ENCODE measurements around the gene RYR1. TPM values are rescaled to one million over a fixed set of nuclear protein-coding genes. Genes with fewer than 3 reads are reported as not detected.

RYR1 gene
- total RNA-seq, 1 experiment from 2014 or later, result 4.1 TPM

GRCh38 chr19:38399081-38399480, 34.4 kb upstream of the RYR1 start:
- no peak overlapping the region for H3K27ac ChIP-seq (ENCODE audit: low read depth, low read length)
- BruUV-seq (replicated peaks), result no TSS peak
- H3K27me3 ChIP-seq (ENCODE audit: insufficient read depth, low read length), result no peaks in the 10 kb centered on the region
- DNase-seq (ENCODE audit: low read depth, low spot score) (no peak), ATAC-seq (no peak)
- H3K36me3 ChIP-seq (ENCODE audit: control insufficient read depth in 1 of 2, insufficient read depth in 2 of 2, low read length in 2 of 2), result no peaks in the 10 kb centered on the region; a peak in 1 of 4 replicates
- no peak for TF ChIP-seq JUND (IDR thresholded peaks at IDR 0.05)
- no peak for TF ChIP-seq POLR2A (IDR thresholded peaks at IDR 0.05; ENCODE audit: borderline replicate concordance, extremely low read depth, insufficient read depth, insufficient read length)
- TF ChIP-seq REST (IDR thresholded peaks at IDR 0.05; ENCODE audit: low read depth), result no peak
- TF ChIP-seq ZBTB33 (IDR thresholded peaks at IDR 0.05; ENCODE audit: extremely low read depth, insufficient replicate concordance, low read length), result no peak
- TF ChIP-seq FOSL1 (IDR thresholded peaks at IDR 0.05; ENCODE audit: low read depth), result no peak
- no peak for TF ChIP-seq EZH2phosphoT487 (IDR thresholded peaks at IDR 0.05; ENCODE audit: borderline replicate concordance)
- no peak for TF ChIP-seq CBX3 (IDR thresholded peaks at IDR 0.05; ENCODE audit: low read depth)
- TF ChIP-seq SIN3A (IDR thresholded peaks at IDR 0.05; ENCODE audit: low read depth), result no peak
- TF ChIP-seq CTCF (IDR thresholded peaks at IDR 0.05 in 2 of 3, conservative IDR thresholded peaks at IDR 0.05 in 1 of 3; ENCODE audit: borderline replicate concordance in 1 of 3, insufficient read depth in 1 of 3, low read depth in 2 of 3, low read length in 2 of 3), result no peak
- no peak for TF ChIP-seq POLR2AphosphoS5 (IDR thresholded peaks at IDR 0.05; ENCODE audit: low read depth, low read length)
- no peak for TF ChIP-seq ZNF274 (IDR thresholded peaks at IDR 0.05; ENCODE audit: low read depth, low read length)
- TF ChIP-seq EZH2 (IDR thresholded peaks at IDR 0.05), result no peak
- no peak for TF ChIP-seq ELF1 (IDR thresholded peaks at IDR 0.05; ENCODE audit: borderline replicate concordance, low read depth)
- TF ChIP-seq EGR1 (IDR thresholded peaks at IDR 0.05; ENCODE audit: low read depth), result no peak
- no peak for TF ChIP-seq MAX (IDR thresholded peaks at IDR 0.05)
- TF ChIP-seq CEBPB (IDR thresholded peaks at IDR 0.05; ENCODE audit: low read depth), result no peak
- TF ChIP-seq ATF3 (IDR thresholded peaks at IDR 0.05), result no peak
- TF ChIP-seq YY1 (IDR thresholded peaks at IDR 0.05; ENCODE audit: extremely low read depth, insufficient replicate concordance, low read depth, low read length), result no peak
- no peak for TF ChIP-seq TCF7L2 (IDR thresholded peaks at IDR 0.05; ENCODE audit: borderline replicate concordance, extremely low read depth, insufficient read depth, insufficient read length)
- H3K9me3 ChIP-seq (ENCODE audit: control insufficient read depth in 1 of 2, insufficient read depth in 1 of 2, low read depth in 1 of 2, low read length in 2 of 2), result no peaks in the 10 kb centered on the region
- H3K9ac ChIP-seq (ENCODE audit: low read length), result no peak overlapping the region
- H2AFZ ChIP-seq (ENCODE audit: low read depth, low read length, poor library complexity, severe bottlenecking), result no peak overlapping the region
- ChIA-PET CTCF (no interaction called here), RAD21 (ENCODE audit: low non-redundant PET in 1 of 2, low total read pairs in 2 of 2, uncharacterized antibody in 2 of 2, unreplicated experiment in 2 of 2) (interaction anchor here (0.6 to 0.7 kb wide), 2 partner anchors 36 to 488 kb away, joined by 3 read pairs; no protein-coding TSS in a partner anchor), POLR2A (interaction anchor here (1.4 kb wide), 1 partner anchor 11 kb away, joined by 5 read pairs; the partner anchor contains the start of gene GGN)
- H3K4me2 ChIP-seq (ENCODE audit: low read length), result no peak overlapping the region
- no peak overlapping the region for H3K4me3 ChIP-seq (replicated peaks in 1 of 2; ENCODE audit: low read depth in 1 of 2, low read length in 2 of 2)
- intact Hi-C loops (cut with micrococcal nuclease), result no loop called here
- H3K79me2 ChIP-seq (ENCODE audit: insufficient read depth, low read length), result peaks cover 7% of the 10 kb centered on the region; the same call in 1 of the 2 replicates
- peaks cover 4 to 14% of the 10 kb centered on the region in 2 experiments; a peak in 3 of 4 replicates for H3K4me1 ChIP-seq (ENCODE audit: control insufficient read depth in 1 of 2, insufficient read depth in 2 of 2, low read length in 2 of 2)
- no peaks in the 10 kb centered on the region for H4K20me1 ChIP-seq (ENCODE audit: insufficient read depth)
- no peaks in the 10 kb centered on the region for H3K9me2 ChIP-seq (ENCODE audit: insufficient read depth)

All from HCT116 (cell line).